Fibroblast of lung (primary cell): Measurements from ENCODE around the gene SMC1B. TPM values are rescaled to one million over a fixed set of nuclear protein-coding genes. Genes with fewer than 3 reads are reported as not detected.

ENCODE experiments used
- DNase-seq, 2 donors: peaks; one replicate each; pipeline versions ENCODE4 v3.0.0 to v3.0.0-alpha.2; 2010; ENCODE audit warnings: low read depth in 2 of 2
- H2AFZ ChIP-seq: 2 replicates; pipeline ENCODE4 v1.5.1; 2012; ENCODE audit warnings: low read length, control low read depth, inconsistent platforms
- H3K27ac ChIP-seq: 2 replicates; pipeline ENCODE4 v1.5.1; 2011; ENCODE audit warnings: low read length, control low read depth; ENCODE audit not compliant: insufficient read depth
- H3K27me3 ChIP-seq: 2 replicates; pipeline ENCODE4 v1.5.1; 2011; ENCODE audit warnings: mild to moderate bottlenecking, low read length; ENCODE audit not compliant: control insufficient read depth, insufficient read depth
- H3K36me3 ChIP-seq: 2 replicates; pipeline ENCODE4 v1.5.1; 2011; ENCODE audit warnings: low read length; ENCODE audit not compliant: control insufficient read depth, insufficient read depth
- H3K4me1 ChIP-seq: 2 replicates; pipeline ENCODE4 v1.5.1; 2011; ENCODE audit warnings: low read length; ENCODE audit not compliant: control insufficient read depth, insufficient read depth; ENCODE audit errors: extremely low read depth
- H3K4me2 ChIP-seq: 2 replicates; pipeline ENCODE4 v1.5.1; 2011; ENCODE audit warnings: low read length, control low read depth; ENCODE audit not compliant: insufficient read depth; ENCODE audit errors: extremely low read depth
- H3K4me3 ChIP-seq, 4 experiments: fragments of 200-600 bp in 1 of 4; sonication (generic) in 1 of 4; replicated peaks in 1 of 4; 2 replicates each; pipeline ENCODE4 v1.5.1; 2011 to 2016; ENCODE audit warnings: low read length in 4 of 4, low read depth in 3 of 4, mild to moderate bottlenecking in 3 of 4, control low read depth in 2 of 4, inconsistent platforms in 1 of 4, mixed read lengths in 1 of 4; ENCODE audit not compliant: insufficient read depth in 1 of 4; ENCODE audit errors: control extremely low read depth in 1 of 4
- H3K79me2 ChIP-seq: 2 replicates; pipeline ENCODE4 v1.5.1; 2012; ENCODE audit warnings: mild to moderate bottlenecking, low read length, inconsistent platforms; ENCODE audit not compliant: control insufficient read depth, insufficient read depth
- H3K9ac ChIP-seq: 2 replicates; pipeline ENCODE4 v1.5.1; 2011; ENCODE audit warnings: mild to moderate bottlenecking, low read length, control low read depth; ENCODE audit not compliant: insufficient read depth
- H3K9me3 ChIP-seq: 2 replicates; pipeline ENCODE4 v1.5.1; 2012; ENCODE audit warnings: low read depth, low read length; ENCODE audit not compliant: control insufficient read depth, insufficient read depth
- H4K20me1 ChIP-seq: 2 replicates; pipeline ENCODE4 v1.5.1; 2011; ENCODE audit warnings: low read length; ENCODE audit not compliant: control insufficient read depth, insufficient read depth; ENCODE audit errors: extremely low read depth
- CTCF ChIP-seq, 2 donors: IDR thresholded peaks in 1 of 2; conservative IDR thresholded peaks in 1 of 2; 1 replicate in 1 of 2; 2 replicates in 1 of 2; pipeline ENCODE4 v1.5.1; 2011 to 2012; ENCODE audit warnings: low read length in 2 of 2, control low read depth in 1 of 2, inconsistent platforms in 1 of 2, low read depth in 1 of 2, mild to moderate bottlenecking in 1 of 2
- EZH2 ChIP-seq: IDR thresholded peaks from 2 replicates; pipeline ENCODE4 v1.5.1; 2012; ENCODE audit warnings: low read length, control low read depth, mild to moderate bottlenecking; ENCODE audit errors: missing control alignments
- polyA plus RNA-seq, 2 donors: library from polyadenylated mRNA; depleted of rRNA in 1 of 2; stranded (reverse) in 1 of 2; unstranded in 1 of 2; fragments of >200 nt; gene quantifications; 2 replicates each; pipeline ENCODE4 v1.2.1, GENCODE V29; 2011 to 2012; ENCODE audit warnings: missing spikeins in 1 of 2
- total RNA-seq: library from RNA; depleted of rRNA; stranded (reverse); fragments of >200 nt; gene quantifications from 2 replicates; pipeline ENCODE4 v1.2.1, GENCODE V29; 2014

Gene SMC1B
- total and polyA plus RNA-seq, 2 donors (not counting 1 experiment from before 2014, with no cell fraction given): not detected

DNA sequence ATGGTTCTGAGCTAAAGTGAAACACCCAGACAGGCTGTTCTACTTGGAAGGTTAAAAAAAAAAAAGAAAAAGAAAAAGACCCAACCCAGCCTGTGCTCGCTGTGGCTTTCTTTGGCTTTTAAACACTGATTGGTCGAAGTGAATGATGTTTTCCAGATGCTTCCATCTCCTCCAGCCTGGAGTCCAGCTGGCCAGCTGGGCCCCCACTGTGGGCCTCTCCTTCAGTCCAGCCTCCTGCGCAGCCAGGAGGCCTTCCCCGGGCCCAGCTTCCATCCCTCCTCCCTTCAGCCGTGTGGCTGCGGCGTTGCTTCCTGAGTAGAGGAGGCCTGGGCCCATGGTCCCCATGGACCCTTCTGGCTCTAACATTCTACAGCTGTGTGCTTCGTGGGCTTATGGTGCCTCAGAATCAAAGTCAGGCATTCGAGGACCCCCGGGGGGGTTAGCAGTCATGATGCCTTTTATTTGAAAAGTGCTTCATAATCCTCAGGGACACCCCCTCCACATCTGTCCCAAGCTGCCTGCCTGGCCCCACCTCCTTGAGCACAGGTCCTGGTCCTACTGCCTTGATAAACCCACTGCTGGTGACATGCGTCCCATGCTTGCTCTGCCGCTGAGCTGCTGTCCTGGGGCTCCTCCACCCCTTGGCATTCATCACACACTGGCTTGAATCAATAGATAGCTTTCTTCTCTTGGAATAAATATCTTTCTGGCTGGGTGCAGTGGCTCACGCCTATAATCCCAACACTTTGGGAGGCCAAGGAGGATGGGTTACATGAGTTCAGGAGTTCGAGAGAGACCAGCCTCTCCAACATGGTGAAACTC lies 47.1 kb upstream of the SMC1B start:
- Histone ChIP-seq H3K9me3 (no peaks in the 10 kb centered on the region), H3K27me3 (no peaks in the 10 kb centered on the region), H4K20me1 (no peaks in the 10 kb centered on the region), H3K4me2 (no peak overlapping the region), H3K4me1 (peaks cover 4% of the 10 kb centered on the region), H3K4me3 (no peak overlapping the region), H3K27ac (no peak overlapping the region), H3K36me3 (no peaks in the 10 kb centered on the region), H3K9ac (no peak overlapping the region), H3K79me2 (no peaks in the 10 kb centered on the region), H2AFZ (no peak overlapping the region)
- TF ChIP-seq CTCF (conservative IDR thresholded peaks at IDR 0.05 in 1 of 2, IDR thresholded peaks at IDR 0.05 in 1 of 2; ENCODE audit: low read depth in 1 of 2, low read length in 2 of 2) (no peak), EZH2 (no peak)
- peak in 1 of 2 donors; percentile 96 for DNase-seq

DNA sequence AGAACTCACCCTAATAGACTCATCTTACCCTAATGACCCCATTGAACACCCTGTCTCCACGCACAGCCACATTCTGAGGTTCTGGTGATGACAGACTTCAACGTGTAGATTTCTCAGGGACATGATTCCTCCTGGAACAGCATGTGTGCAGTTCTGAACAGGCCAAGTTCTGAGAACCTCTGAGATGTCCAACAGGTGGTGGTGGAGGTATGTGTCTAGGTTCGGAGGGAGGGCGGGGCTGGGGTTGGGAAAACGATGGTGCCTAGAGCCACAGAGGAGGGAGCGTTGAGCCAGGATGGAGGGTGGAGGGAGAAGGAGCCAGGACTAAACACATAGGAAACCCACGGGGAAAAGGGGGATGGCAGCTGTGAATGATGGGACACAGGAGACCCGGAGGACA lies 45.8 kb upstream of the SMC1B start:
- no peak for DNase-seq
- H3K27ac ChIP-seq: no peak overlapping the region
- TF ChIP-seq EZH2 (no peak), CTCF (conservative IDR thresholded peaks at IDR 0.05 in 1 of 2, IDR thresholded peaks at IDR 0.05 in 1 of 2; ENCODE audit: low read depth in 1 of 2, low read length in 2 of 2) (no peak)
- H3K36me3 ChIP-seq: no peaks in the 10 kb centered on the region
- H4K20me1 ChIP-seq: no peaks in the 10 kb centered on the region
- no peaks in the 10 kb centered on the region for H3K79me2 ChIP-seq
- H3K4me2 ChIP-seq: no peak overlapping the region
- no peaks in the 10 kb centered on the region for H3K27me3 ChIP-seq
- H3K9me3 ChIP-seq: no peaks in the 10 kb centered on the region
- H3K4me3 ChIP-seq: no peak overlapping the region
- H3K4me1 ChIP-seq: peaks cover 4% of the 10 kb centered on the region
- no peak overlapping the region for H3K9ac ChIP-seq
- H2AFZ ChIP-seq: no peak overlapping the region

- H4K20me1 ChIP-seq: no peaks in the 10 kb centered on the region
- no peaks in the 10 kb centered on the region for H3K27me3 ChIP-seq
- H3K4me2 ChIP-seq: no peak overlapping the region
- no peak overlapping the region for H3K9ac ChIP-seq
- no peak for DNase-seq
- H3K4me1 ChIP-seq: peaks cover 4% of the 10 kb centered on the region
- no peak overlapping the region for H3K4me3 ChIP-seq
- no peaks in the 10 kb centered on the region for H3K36me3 ChIP-seq
- no peaks in the 10 kb centered on the region for H3K79me2 ChIP-seq
- TF ChIP-seq EZH2: no peak
- H3K9me3 ChIP-seq: no peaks in the 10 kb centered on the region
- no peak overlapping the region for H2AFZ ChIP-seq
- no peak overlapping the region for H3K27ac ChIP-seq
These were observed 45.1 kb upstream of the SMC1B start for GRCh38 chr22:45458532-45458931.
